KOPT-K1 (cell line): ENCODE data around the gene CATSPERZ.
A peak's percentile ranks its signal among the peaks of the same experiment; 100 is the strongest.
"Not testable (repeated sequence)": the region's sequence is repeated elsewhere in the genome, so short reads cannot be mapped to it uniquely, and the experiment has no call there.

Experiments
- H3K27ac ChIP-seq: fragments of 200-600 bp; sonication (generic); 2 replicates; pipeline ENCODE4 v1.5.1; 2016; ENCODE audit warnings: antibody characterized with exemption, mild to moderate bottlenecking, low read depth, low read length; ENCODE audit not compliant: poor library complexity, severe bottlenecking
- H3K36me3 ChIP-seq: fragments of 200-600 bp; sonication (generic); 2 replicates; pipeline ENCODE4 v1.5.1; 2017; ENCODE audit warnings: antibody characterized with exemption, mild to moderate bottlenecking, low read length, moderate library complexity; ENCODE audit not compliant: insufficient read depth
- H3K9me3 ChIP-seq: fragments of 200-600 bp; sonication (generic); 2 replicates; pipeline ENCODE4 v1.5.1; 2017; ENCODE audit warnings: antibody characterized with exemption, low read length, mild to moderate bottlenecking; ENCODE audit not compliant: insufficient read depth, poor library complexity, severe bottlenecking

Gene CATSPERZ

GRCh38 chr11:64303109-64304031, 3.2 kb downstream of the CATSPERZ start:
- Histone ChIP-seq H3K36me3 (peaks cover 13% of the 10 kb centered on the region), H3K9me3 (no peaks in the 10 kb centered on the region), H3K27ac (peak overlapping the region; percentile 96)

GRCh38 chr11:64304032-64304315, 3.8 kb downstream of the CATSPERZ start:
- no peaks in the 10 kb centered on the region for H3K9me3 ChIP-seq
- H3K27ac ChIP-seq: peak overlapping the region; percentile 96
- peaks cover 15% of the 10 kb centered on the region for H3K36me3 ChIP-seq

DNA sequence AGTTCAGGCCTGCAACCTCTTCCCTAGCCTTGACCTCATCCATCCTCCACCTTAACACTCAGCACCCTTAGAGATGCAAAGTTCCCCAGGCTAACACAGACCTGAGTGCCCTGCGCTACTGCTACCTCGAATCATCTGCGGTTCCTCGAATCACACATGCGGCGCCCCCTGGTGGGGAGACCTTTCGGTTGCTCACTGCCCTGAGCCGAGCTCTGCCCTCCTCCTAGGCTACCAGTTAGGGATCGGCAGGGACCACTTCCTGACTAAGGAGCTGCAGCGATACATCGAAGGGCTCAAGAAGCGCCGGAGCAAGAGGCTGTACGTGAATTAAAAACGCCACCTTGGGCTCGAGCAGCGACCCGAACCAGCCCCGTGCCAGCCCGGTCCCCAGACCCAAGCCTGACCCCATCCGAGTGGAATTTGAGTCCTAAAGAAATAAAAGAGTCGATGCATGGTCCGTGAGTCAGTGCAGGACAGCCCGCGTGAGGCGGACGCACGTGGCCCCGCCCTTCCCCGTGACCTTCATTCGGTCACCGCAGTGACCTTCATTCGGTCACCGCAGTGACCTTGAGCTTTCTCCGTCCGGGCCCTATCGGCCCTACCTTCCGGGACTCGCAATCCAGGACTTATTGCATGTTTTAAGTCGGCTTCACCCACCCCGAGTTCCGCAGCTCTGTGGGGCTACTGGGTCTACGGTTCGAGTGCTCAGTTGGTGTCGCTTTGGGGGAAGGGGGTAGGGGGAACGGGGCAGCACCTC, 4.3 kb downstream of the CATSPERZ start:
- Histone ChIP-seq H3K27ac (peak overlapping the region; percentile 96), H3K36me3 (peaks cover 20% of the 10 kb centered on the region), H3K9me3 (no peaks in the 10 kb centered on the region)

- Histone ChIP-seq H3K36me3 (peaks cover 27% of the 10 kb centered on the region), H3K27ac (peak within 1 kb of the TSS; percentile 96), H3K9me3 (no peaks in the 10 kb centered on the region)
Measured at GRCh38 chr11:64305075-64305690, 5.0 kb downstream of the CATSPERZ start, which contains the start of gene ESRRA. Gene ESRRA (plus strand): TSS chr11:64305524. CDS start chr11:64307180, 1,656 bp downstream.

DNA sequence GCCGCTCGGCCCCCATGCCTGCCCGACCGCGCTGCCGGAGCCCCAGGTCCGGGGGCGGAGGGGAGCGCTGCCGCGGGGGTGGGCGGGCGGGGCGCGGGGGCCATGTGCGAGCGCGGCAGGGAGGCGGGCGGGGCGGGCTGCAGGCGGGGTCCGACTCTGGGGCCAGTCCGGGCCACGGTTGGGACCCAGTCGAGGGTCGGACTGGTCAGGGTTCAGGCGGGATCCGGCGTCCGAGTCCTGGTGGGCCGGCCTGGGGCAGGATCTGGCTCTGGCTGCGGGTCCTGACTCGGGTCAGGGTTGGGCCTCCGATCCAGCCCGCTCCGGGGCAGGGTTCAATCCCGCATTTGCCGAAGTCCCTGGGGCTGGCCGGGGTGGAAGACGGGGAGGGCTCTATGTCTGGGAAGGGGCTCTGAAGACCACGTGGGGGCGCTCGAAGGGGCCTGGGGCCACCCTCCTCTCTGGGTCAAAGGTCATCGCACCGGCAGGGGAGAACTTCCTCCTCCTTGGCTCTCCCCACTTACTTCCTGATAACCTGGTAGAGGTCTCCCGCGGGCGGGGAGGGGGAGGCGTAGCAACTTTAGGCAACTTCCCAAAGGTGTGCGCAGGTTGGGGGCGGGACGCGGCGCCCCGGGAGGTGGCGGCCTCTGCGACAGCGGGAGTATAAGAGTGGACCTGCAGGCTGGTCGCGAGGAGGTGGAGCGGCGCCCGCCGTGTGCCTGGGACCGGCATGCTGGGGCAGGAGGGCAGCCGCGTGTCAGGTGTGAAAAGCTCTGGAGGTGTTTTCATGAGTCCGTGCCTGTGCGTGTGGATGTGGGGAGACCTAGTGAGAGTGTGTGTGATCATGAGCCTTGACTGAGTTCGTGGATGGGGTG, 5.8 kb downstream of the CATSPERZ start:
- peak overlapping the region; percentile 80 for H3K27ac ChIP-seq
- peaks cover 34% of the 10 kb centered on the region for H3K36me3 ChIP-seq
- no peaks in the 10 kb centered on the region for H3K9me3 ChIP-seq

DNA sequence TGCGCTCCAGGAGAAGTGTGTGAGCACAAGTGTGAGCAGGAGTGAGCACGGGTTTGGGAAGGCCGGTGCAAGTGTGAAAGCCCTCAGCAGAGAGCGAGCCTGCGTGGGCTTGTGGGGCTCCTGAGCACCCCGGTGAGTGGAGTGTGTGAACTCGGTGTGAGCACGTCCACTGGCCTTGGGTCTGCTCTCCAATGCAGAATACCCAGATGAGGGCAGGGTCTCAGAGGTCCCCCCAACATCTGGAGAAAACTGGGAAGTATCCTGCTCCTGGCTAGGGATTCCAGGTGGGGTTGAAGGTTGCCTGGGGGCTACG, 6.4 kb downstream of the CATSPERZ start:
- H3K27ac ChIP-seq: peak overlapping the region; percentile 80
- H3K36me3 ChIP-seq: peaks cover 38% of the 10 kb centered on the region
- no peaks in the 10 kb centered on the region for H3K9me3 ChIP-seq

DNA sequence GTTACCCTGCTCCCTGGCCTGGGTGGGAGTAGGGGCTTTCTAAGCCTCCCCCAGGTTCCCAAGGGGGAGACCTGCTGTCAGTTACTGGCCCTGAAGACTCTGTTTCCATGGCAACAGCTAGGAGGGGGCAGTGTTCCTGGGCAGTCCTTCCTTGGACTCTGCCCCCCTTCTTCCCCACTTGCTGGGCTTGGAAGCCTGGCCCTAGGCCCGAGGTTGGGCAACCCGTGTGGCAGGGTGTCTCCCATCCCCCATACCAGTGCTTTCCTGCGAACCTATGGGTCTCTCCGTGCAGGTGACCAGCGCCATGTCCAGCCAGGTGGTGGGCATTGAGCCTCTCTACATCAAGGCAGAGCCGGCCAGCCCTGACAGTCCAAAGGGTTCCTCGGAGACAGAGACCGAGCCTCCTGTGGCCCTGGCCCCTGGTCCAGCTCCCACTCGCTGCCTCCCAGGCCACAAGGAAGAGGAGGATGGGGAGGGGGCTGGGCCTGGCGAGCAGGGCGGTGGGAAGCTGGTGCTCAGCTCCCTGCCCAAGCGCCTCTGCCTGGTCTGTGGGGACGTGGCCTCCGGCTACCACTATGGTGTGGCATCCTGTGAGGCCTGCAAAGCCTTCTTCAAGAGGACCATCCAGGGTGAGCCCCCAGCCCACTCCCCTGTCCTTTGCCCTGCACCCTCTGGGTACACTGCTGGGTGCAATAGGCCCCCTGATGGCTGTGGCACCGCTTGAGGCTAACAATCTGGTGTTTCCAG, 6.9 kb downstream of the CATSPERZ start:
- Histone ChIP-seq H3K27ac (peak overlapping the region; percentile 80), H3K36me3 (peaks cover 38% of the 10 kb centered on the region), H3K9me3 (no peaks in the 10 kb centered on the region)

DNA sequence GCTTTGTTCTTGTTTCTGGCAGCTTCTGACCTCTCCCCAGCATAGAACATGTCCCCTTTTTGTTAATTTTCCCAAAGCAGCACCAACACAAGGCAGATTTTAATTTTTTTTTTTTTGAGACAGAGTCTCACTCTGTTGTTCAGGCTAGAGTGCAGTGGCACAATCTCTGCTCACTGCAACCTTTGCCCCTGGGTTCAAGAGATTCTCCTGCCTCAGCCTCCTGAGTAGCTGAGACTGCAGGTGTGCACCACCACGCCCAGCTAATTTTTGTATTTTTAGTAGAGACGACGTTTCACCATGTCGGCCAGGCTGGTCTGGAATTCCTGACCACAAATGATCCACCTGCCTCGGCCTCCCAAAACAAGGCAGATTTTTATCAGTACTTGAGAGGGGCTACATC, 7.6 kb downstream of the CATSPERZ start:
- H3K36me3 ChIP-seq: peaks cover 44% of the 10 kb centered on the region
- H3K27ac ChIP-seq, H3K9me3 ChIP-seq: not testable (repeated sequence)

DNA sequence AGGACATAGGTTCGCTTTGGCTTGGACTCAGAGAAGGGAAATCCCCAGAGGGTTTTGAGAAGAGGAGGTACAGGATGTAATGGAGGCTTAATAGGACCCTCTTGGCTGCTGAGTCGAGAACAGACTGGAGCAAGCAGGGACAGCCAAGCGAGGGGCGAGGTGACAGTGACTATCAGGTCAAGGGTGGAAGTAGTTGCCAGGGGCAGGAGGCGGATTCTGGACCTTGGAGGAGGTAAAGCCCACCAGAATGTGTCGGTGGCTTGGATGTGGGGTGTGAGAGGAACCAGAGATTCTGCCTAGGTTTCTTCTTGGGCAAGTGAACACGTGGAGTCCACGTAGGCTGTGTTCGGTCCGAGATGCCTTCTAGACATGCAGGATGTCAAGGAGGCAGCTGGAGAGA, 12.8 kb downstream of the CATSPERZ start:
- H3K27ac ChIP-seq: peak overlapping the region; percentile 13
- no peaks in the 10 kb centered on the region for H3K9me3 ChIP-seq
- peaks cover 71% of the 10 kb centered on the region for H3K36me3 ChIP-seq

- peaks cover 67% of the 10 kb centered on the region for H3K36me3 ChIP-seq
- H3K9me3 ChIP-seq: no peaks in the 10 kb centered on the region
- no peak overlapping the region for H3K27ac ChIP-seq
Measured at GRCh38 chr11:64313491-64314145, 13.5 kb downstream of the CATSPERZ start.

GRCh38 chr11:64314146-64314804, 14.1 kb downstream of the CATSPERZ start:
- H3K9me3 ChIP-seq: no peaks in the 10 kb centered on the region
- no peak overlapping the region for H3K27ac ChIP-seq
- H3K36me3 ChIP-seq: peaks cover 61% of the 10 kb centered on the region

GRCh38 chr11:64314805-64315561, 14.8 kb downstream of the CATSPERZ start:
- Histone ChIP-seq H3K9me3 (no peaks in the 10 kb centered on the region), H3K27ac (no peak overlapping the region), H3K36me3 (peaks cover 54% of the 10 kb centered on the region)
